Transverse colon (tissue), 4 donors: Measurements from ENCODE around the gene DEFB114. TPM values are rescaled to one million over a fixed set of nuclear protein-coding genes. Genes with fewer than 3 reads are reported as not detected.

ENCODE experiments used
- DNase-seq: peaks from one replicate; pipeline ENCODE4 v3.0.0-alpha.2; 2019
- H3K27ac ChIP-seq, 4 donors: fragments of 200-600 bp; sonication (generic); 2 replicates each; pipeline ENCODE4 v1.5.1; 2016 to 2018; ENCODE audit warnings: inconsistent platforms in 4 of 4
- H3K27me3 ChIP-seq: fragments of 200-600 bp; sonication (generic); 2 replicates; pipeline ENCODE4 v1.5.1; 2017; ENCODE audit warnings: inconsistent platforms
- H3K36me3 ChIP-seq, 4 donors: fragments of 200-600 bp; sonication (generic); 2 replicates each; pipeline ENCODE4 v1.5.1; 2017 to 2019; ENCODE audit warnings: inconsistent platforms in 4 of 4
- H3K4me1 ChIP-seq, 4 donors: fragments of 200-600 bp; sonication (generic); 2 replicates each; pipeline ENCODE4 v1.5.1; 2017 to 2020; ENCODE audit warnings: inconsistent platforms in 4 of 4
- H3K4me3 ChIP-seq, 4 donors: fragments of 200-600 bp; sonication (generic); 1 replicate in 1 of 4; 2 replicates in 3 of 4; pipeline versions ENCODE4 v1.5.1 to v1.6.1; 2017 to 2019; ENCODE audit warnings: inconsistent platforms in 4 of 4
- H3K9me3 ChIP-seq, 2 donors: fragments of 200-600 bp; sonication (generic); 2 replicates each; pipeline ENCODE4 v1.5.1; 2017 to 2019; ENCODE audit warnings: inconsistent platforms in 2 of 2
- CTCF ChIP-seq, 5 experiments: fragments of 200-600 bp in 3 of 5; fragments of 450-650 bp in 2 of 5; sonication (generic) in 3 of 5; IDR thresholded peaks; 1 replicate in 2 of 5; 2 replicates in 3 of 5; pipeline ENCODE4 v1.5.1; 2016 to 2017; ENCODE audit warnings: antibody characterized with exemption in 5 of 5, inconsistent platforms in 3 of 5, mild to moderate bottlenecking in 2 of 5, moderate library complexity in 1 of 5
- EP300 ChIP-seq: sonication (generic); formaldehyde crosslinking; IDR thresholded peaks from one replicate; pipeline ENCODE4 v1.6.1; 2017; ENCODE audit warnings: antibody characterized with exemption, low read depth
- POLR2A ChIP-seq: fragments of 450-650 bp; IDR thresholded peaks from one replicate; pipeline ENCODE4 v1.6.1; 2016; ENCODE audit warnings: antibody characterized with exemption, mild to moderate bottlenecking, moderate library complexity
- POLR2AphosphoS5 ChIP-seq, 3 donors: sonication (generic); formaldehyde crosslinking; IDR thresholded peaks; one replicate each; pipeline ENCODE4 v1.6.1; 2016; ENCODE audit warnings: antibody characterized with exemption in 3 of 3
- whole genome bisulfite sequencing, 2 donors: methylation state at CpG; one replicate each; pipeline ENCODE4 v1.1.5; 2018; ENCODE audit warnings: low coverage in 1 of 2; 5-methylcytosine and 5-hydroxymethylcytosine counted together
- in situ Hi-C, 4 donors: fragments of 200-750 bp; cut with MboI; loops; one replicate each; pipeline versions ENCODE4 v1.15.0 to v1.15.1; 2017; ENCODE audit warnings: low sequenced_read_pairs in 3 of 4, low pct_ligation_motif_present in 1 of 4, low pct_unique_long_range_greater_than_20kb in 1 of 4
- intact Hi-C: fragments of 100-400 bp; cut with DNase I; formaldehyde crosslinking; loops from one replicate; pipeline ENCODE4 v1.15.1; 2023; ENCODE audit warnings: low total_unique reads
- total RNA-seq, 4 donors: library from RNA; depleted of rRNA; stranded (reverse); fragments of >200 nt; gene quantifications; one replicate each; pipeline ENCODE4 v1.1.0, GENCODE V29; 2016

Gene DEFB114
- total RNA-seq, 4 donors from 2014 or later: not detected

DNA sequence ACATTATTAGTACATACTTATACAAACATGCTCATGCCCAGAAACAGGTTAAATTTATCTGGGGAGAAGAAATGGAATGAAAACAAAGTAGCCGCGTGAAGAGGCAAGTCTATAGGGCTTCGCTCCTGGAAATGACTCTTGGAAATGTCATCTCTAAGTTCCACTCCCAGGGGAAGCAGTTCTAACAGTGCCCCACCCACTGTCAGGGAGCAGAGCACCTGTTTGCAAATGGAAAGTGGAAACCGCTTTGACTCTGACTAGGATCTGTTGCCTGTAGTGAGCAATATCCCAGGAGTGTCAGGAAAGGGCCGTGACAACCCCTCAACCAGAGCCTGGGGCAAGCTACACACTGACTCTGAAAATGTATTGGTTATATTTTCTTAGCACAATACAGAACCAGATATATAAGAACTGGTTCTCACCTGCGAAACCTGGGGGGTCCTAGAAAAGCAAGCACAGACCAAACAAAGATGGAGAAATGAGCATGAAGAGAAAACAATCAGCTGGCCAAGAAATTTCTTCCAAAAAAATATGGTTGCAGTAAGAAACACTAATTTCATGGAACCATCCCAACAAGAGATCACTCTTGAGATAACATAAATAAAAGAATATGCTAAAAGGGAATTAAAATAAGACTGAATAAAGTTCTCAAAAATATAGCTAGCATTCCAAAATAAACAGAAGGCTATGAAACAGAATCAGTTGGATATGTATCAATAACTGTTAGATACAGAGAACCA is 50.2 kb downstream of the DEFB114 start:
- TF ChIP-seq POLR2AphosphoS5 (IDR thresholded peaks at IDR 0.05) (no peak), POLR2A (no peak), EP300 (no peak), CTCF (IDR thresholded peaks at IDR 0.05) (no peak)
- no peaks in the 10 kb centered on the region for H3K4me1 ChIP-seq
- intact Hi-C loops (no loop called here), in situ Hi-C loops (no loop called here)
- 55 to 75% methylated on average over 2 to 6 of the region's 6 CpGs for WGBS, 2 donors
- no peak overlapping the region for H3K27ac ChIP-seq
- H3K9me3 ChIP-seq: no peaks in the 10 kb centered on the region
- DNase-seq: no peak
- no peaks in the 10 kb centered on the region for H3K36me3 ChIP-seq
- H3K4me3 ChIP-seq: no peak overlapping the region
- no peaks in the 10 kb centered on the region for H3K27me3 ChIP-seq

- no peak for DNase-seq
- H3K27ac ChIP-seq: no peak overlapping the region
- H3K36me3 ChIP-seq: no peaks in the 10 kb centered on the region
- TF ChIP-seq CTCF (IDR thresholded peaks at IDR 0.05) (no peak), POLR2AphosphoS5 (IDR thresholded peaks at IDR 0.05) (no peak), POLR2A (no peak), EP300 (no peak)
- H3K4me1 ChIP-seq: no peaks in the 10 kb centered on the region
- in situ Hi-C loops: no loop called here
- no peak overlapping the region for H3K4me3 ChIP-seq
- H3K9me3 ChIP-seq: no peaks in the 10 kb centered on the region
- WGBS, 2 donors: 56 to 75% methylated on average over 1 of the region's 1 CpG
- intact Hi-C loops: no loop called here
- H3K27me3 ChIP-seq: no peaks in the 10 kb centered on the region
These were observed 51.8 kb downstream of the DEFB114 start for GRCh38 chr6:49912196-49912595.

DNA sequence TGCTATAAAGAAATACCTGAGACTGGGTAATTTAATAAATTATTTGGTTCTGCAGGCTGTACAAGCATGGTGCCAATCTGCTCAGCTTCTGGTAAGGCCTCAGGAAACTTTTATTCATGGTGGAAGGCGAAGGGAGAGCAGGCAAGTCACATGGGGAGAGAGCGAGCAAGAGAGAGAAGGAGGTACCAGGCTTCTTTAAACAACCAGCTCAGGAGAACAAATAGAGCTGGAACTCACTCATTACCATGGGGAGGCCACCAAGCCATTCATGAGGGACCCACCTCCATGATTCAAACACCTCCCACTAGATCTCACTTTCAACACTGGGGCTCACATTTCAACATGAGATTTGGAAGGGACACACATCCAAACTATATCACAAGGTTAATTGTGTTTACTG is 52.7 kb downstream of the DEFB114 start:
- no peak overlapping the region for H3K27ac ChIP-seq
- H3K36me3 ChIP-seq: no peaks in the 10 kb centered on the region
- H3K9me3 ChIP-seq: no peaks in the 10 kb centered on the region
- no peak for DNase-seq
- in situ Hi-C loops: no loop called here
- TF ChIP-seq CTCF (IDR thresholded peaks at IDR 0.05) (no peak), EP300 (no peak), POLR2AphosphoS5 (IDR thresholded peaks at IDR 0.05) (no peak)
- no peaks in the 10 kb centered on the region for H3K4me1 ChIP-seq
- no peak overlapping the region for H3K4me3 ChIP-seq
- WGBS, 2 donors: 65 to 78% methylated on average over 2 of the region's 2 CpGs
- no peaks in the 10 kb centered on the region for H3K27me3 ChIP-seq
- intact Hi-C loops: no loop called here

Other genes starting within 250 kb of the DEFB114 start
- not detected for gene CRISP3, start 219.8 kb downstream of the DEFB114 start, total RNA-seq
- not detected for gene PGK2, start 176.9 kb downstream of the DEFB114 start, total RNA-seq
- gene CRISP1, start 97.6 kb downstream of the DEFB114 start, total RNA-seq: not detected
- gene DEFB113, start 5.5 kb upstream of the DEFB114 start, total RNA-seq: not detected
- gene DEFB110, start 57.8 kb upstream of the DEFB114 start, total RNA-seq: not detected
- not detected for gene DEFB112, start 85.8 kb upstream of the DEFB114 start, total RNA-seq